IPS-NIHi11 (cell line): Measurements from ENCODE around the gene DNAH10.

Experiments
- DNase-seq: peaks from one replicate; pipeline ENCODE4 v3.0.0; 2012; ENCODE audit warnings: mixed read lengths, low spot score

Gene DNAH10

DNA sequence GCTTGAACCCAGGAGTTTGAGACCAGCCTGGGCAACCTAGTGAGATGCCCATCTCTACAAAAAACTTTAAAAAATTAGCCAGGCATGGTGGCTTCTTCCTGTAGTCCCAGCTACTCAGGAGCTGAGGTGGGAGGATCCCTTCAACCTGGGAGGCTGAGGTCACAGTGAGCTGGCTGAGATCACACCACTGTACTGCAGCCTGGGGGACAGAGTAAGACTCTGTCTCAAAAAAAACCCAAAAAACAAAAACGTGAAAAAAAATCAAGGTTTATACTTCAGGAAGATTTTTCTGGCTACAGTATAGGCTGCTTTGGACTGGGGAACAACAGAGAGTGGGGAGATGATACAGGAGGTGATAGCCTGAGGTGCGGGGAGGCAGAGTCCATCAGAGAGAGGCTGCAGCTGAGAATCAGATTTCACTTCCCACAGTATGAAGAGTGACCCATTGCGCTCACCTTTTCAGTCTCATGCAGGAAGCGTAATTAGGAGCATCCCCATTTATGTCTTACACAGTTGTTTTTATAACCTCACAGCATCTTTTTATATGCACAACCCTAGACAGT, 28.9 kb downstream of the DNAH10 start:
- DNase-seq = no peak

DNA sequence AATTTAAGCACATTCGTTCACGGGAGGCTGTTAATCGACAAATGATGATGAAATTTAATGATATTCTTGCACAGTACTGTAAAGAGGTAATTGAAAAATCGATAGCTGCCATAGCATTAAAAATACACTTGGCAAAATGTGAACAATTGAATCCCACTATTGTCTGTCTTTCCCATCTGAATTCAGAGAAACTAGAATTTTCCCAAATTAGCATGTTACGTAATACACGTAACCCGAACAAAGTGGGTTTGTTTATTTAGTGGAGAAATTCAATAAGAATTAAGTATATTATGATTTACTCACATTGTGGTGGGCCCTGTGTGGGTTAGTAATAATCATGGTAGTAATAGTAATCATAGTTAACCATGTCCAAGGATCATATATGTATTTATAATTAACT, 31.9 kb downstream of the DNAH10 start:
- DNase-seq = no peak

DNA sequence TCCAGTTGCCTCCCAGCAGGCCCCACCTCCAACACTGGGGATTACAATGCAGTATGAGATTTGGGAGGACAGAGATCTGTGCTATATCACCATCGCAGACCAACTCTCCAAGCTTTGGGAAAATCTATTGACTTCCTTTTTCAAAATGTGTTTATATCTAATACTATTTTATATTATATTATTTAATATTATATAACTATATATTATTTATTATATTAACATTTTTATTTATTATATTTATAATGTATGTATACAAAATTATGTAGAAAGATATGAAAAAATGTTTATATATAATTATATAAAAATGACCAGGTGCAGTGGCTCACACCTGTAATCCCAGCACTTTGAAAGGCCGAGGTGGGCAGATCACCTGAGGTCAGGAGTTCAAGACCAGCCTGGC, 36.4 kb downstream of the DNAH10 start:
- DNase-seq = no peak

DNA sequence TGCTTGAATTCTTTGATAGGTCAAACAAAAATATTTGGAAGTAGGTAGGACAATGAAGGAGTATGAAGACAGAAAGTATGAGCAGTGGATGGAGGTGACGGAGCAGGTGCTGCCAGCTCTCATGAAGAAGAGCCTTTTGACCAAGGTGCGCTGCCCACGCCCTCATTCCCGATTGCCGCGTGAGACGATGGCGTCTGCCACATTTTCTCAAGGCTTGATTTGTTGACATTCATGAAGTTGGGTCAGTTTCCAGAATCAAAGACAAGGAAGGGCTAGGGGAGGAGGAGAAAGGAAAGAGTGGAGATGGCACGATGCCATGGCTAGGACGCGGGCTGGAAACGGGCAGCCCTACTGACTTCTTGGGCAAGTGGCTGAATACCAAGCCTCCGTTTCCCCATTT, 37.1 kb downstream of the DNAH10 start:
- no peak for DNase-seq

GRCh38 chr12:123801573-123802178, 39.6 kb downstream of the DNAH10 start:
- DNase-seq = no peak

GRCh38 chr12:123805173-123805572, 43.1 kb downstream of the DNAH10 start:
- no peak for DNase-seq

- no peak for DNase-seq
Measured at GRCh38 chr12:123807002-123807401, 44.9 kb downstream of the DNAH10 start.

DNA sequence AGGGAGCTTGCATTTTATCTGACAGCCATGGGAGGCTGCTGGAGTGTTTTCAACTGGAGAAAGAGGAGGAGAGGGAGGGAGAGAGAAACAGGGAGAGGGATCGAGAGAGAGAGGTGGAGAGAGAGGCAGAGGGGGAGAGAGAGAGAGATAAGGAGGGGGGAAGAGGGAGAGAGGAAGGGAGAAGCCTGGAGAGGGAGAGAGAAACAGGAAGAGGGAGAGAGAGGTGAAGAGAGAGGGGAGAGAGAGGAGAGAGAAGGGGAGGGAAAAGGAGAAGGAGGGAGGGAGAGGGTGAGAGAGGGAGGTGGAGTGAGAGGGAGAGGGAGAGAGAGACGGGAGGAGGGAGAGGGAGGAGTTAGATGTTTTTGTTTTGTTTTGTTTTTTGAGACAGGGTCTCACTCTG, 45.6 kb downstream of the DNAH10 start:
- DNase-seq = no peak

DNA sequence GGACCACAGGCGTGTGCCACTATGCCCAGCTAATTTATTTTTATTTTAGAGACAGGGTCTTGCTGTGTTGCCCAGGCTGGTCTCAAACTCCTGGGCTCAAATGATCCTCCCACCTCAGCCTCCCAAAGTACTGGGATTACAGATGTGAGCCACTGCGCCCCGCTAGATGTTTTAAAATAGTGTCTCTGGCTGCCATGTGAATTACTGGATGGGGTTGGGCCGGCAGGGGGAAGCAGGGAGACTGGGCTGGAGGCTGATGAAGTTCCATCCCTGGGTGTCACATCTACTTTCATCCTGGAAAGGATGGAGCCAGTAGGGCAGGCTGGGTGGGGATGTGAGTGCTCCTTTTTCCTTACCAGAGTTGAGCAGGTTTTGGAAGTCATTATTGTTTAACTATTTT, 46.1 kb downstream of the DNAH10 start:
- DNase-seq = peak; percentile 57

DNA sequence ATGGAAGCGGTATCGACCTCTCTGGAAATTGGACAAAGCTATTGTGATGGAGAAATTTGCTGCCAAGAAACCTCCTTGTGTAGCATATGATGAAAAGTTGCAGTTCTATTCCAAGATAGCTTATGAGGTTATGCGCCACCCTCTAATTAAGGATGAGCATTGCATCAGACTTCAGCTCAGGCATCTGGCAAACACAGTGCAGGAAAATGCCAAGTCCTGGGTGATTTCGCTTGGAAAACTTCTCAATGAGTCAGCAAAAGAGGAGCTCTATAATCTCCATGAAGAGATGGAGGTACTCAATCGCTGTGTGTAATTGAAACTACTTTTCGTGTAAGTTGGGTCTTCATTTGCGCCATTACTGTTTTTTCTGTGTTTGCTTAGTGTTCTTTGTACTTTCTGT, 51.2 kb downstream of the DNAH10 start:
- no peak for DNase-seq

DNA sequence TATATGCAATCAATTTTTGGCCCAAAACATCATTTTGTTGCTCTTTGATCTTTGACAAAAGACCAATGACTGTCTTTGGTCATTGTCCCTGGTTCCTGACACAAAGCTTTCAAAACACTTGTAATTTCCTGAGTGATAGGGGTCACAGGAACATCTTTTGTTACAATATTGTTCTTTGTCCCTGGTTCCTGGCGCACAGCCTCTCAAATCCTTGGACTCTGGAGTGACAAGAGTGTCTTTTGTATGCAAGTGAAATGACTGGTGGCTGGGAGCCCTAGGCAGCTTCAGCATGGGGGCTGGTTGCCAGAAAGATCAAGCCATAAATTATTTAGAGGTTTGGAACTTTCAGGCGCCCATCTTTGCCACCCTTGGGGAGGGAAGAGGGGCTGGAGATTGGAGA, 53.9 kb downstream of the DNAH10 start:
- DNase-seq = no peak

GRCh38 chr12:123816896-123817537, 54.9 kb downstream of the DNAH10 start:
- DNase-seq = no peak

- no peak for DNase-seq
Measured at GRCh38 chr12:123822804-123823203, 60.7 kb downstream of the DNAH10 start.

- no peak for DNase-seq
Measured at GRCh38 chr12:123828120-123828519, 66.0 kb downstream of the DNAH10 start.

- no peak for DNase-seq
Measured at GRCh38 chr12:123828854-123829547, 66.9 kb downstream of the DNAH10 start.

- DNase-seq = no peak
Measured at GRCh38 chr12:123829561-123829960, 67.5 kb downstream of the DNAH10 start.

DNA sequence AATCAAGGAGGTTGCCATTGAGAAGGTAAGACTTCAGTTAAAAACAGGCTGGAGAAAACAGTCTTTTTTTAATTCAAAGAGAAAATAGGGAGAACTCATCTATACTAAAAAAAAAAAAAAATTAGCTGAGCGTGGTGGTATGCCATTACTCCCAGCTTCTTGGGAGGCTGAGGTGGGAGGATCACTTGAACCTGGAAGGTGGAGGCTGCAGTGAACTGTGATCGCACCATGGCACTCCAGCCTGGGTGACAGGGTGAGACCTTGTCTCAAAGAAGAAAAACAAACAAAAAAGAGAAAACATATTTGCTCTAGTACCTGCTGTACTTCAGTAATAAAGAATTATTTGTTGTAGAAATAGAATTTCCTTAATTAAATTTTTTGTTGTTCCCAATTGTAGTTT, 68.6 kb downstream of the DNAH10 start:
- no peak for DNase-seq

GRCh38 chr12:123832052-123832451, 70.0 kb downstream of the DNAH10 start:
- DNase-seq = no peak

GRCh38 chr12:123833830-123834229, 71.7 kb downstream of the DNAH10 start:
- no peak for DNase-seq

GRCh38 chr12:123834845-123835244, 72.7 kb downstream of the DNAH10 start:
- DNase-seq = no peak

GRCh38 chr12:123836292-123836691, 74.2 kb downstream of the DNAH10 start:
- no peak for DNase-seq

- DNase-seq = no peak
Measured at GRCh38 chr12:123839826-123840225, 77.7 kb downstream of the DNAH10 start.

DNA sequence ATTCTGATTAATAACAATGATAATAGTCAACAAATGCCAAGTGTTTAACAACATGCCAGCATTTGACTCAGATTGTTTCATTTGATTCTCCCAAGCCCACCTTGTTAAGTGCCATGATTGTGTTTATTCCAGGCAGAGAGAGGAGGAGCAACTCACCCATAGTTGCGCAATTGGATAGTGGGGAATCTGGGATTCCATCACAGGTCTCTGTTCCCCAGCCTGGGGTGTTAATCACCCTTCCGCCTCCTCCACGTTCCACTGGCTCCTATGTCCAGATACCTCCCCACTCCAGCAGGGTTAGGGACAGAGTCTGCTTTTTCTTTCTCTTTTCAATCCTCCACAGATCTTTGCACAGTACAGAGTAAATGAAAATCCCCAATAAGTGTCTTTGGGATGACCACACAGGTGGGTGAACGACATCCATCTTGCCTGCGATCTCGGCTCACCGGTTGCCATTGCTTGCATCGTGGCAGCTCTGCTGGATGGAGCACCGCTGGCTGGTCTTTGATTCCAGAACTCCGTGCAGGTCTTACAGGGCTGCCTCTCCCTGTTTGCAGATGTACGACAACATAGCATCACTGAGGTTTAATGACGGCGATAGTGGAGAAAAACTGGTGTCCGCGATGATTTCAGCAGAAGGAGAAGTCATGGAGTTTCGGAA, 78.8 kb downstream of the DNAH10 start:
- DNase-seq = no peak
